Right kidney (tissue), 1 donor: ENCODE data around the gene HOXC4.
"Not testable (repeated sequence)": the region's sequence is repeated elsewhere in the genome, so short reads cannot be mapped to it uniquely, and the experiment has no call there.

Experiments used
- DNase-seq: peaks from one replicate; pipeline ENCODE4 v3.0.0-alpha.2; 2016

Gene HOXC4

DNA sequence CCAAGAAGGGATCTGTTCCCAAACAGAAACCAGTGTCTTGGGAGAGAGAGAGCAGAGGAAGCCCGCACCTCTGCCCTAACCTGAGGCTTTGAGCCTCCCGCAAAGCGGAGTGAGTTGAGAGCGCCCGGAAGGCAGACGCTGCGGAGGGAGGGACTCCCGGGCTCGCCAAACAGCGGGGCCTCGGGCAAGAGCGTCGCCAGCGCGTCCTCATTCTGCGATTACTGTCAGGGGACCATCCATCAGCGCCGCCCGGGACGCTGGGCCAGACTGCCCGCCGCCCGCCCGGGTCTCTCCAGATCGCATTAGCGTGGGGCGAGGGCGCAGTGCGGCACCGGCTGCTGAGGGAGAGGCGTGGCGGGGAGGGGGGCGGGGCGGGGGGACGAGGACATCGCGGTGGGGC, 36.7 kb downstream of the HOXC4 start:
- peak; percentile 58 for DNase-seq

DNA sequence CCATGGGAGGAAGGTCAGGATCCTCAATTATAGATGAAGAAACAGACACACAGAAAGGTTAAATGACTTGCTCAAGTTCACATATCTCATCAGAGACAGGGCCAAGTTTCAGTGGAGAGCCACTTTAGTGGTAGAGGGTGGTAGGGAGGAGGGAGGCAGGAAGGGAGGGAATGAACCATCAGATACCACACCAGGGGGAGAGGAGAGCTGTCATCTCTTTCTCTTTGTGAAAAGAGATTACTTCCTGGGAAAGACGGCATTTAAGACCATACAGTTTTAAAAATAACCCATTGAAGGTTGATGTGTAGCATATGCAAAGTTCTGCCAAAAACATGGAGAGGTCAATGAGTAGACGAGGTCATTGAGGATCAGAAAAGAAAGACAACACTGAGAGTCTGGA, 39.3 kb downstream of the HOXC4 start:
- not testable (repeated sequence) for DNase-seq

DNA sequence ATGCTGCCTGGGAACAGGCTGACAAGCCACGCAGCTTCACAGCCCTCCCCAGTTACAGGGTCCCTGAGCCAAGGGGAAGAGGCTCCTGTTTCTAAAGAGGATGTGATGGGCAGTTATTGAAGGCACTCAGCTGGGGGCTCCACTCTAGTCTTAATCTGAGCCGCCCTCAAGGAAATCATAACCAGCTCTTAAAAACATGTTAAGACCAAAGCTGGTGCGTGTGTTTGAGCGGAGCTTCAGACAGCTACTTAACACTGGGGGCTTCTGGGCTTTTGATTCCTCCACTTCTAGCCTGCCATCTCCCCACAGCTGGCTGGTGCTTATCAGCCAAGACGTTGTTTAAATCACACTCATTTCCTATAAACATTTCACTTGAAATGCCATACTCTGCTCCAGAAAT, 42.3 kb downstream of the HOXC4 start:
- not testable (repeated sequence) for DNase-seq

DNA sequence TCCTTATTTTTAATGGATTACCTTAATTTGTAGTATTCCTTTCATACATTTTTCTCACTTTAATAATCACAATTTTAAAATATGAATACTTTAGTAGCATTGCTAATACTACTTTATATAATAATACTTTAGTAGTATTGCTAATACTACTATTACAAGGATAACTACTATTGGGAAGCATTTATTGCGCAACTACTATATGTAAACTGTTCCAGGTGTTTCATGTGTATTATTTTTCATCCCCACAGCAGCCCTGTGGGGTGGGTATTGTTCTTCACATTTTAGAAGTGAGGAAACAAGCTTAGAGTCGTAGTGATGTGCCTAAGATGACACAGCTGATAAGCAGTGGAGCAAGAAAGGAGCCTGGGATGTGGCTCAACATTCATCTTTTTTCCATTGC, 45.0 kb downstream of the HOXC4 start:
- not testable (repeated sequence) for DNase-seq

DNA sequence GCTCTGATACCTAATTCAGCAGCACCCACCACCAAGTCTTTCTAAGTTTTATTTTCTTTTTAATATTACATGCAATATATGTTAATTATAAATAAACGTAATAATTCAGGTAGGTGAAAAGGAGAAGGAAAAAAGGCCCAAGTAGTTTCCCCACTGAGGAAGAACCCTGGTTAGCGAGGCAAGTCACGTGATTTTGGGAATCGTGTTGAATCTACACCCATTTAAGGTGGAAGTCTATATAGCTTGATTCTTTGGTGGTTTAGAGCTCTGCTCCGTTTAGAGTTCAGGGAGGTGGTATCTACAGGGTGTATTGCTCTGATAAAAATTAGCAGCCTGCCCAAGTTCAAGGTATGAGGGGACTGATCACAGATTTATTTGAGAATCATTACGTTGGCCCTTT, 47.0 kb downstream of the HOXC4 start:
- DNase-seq = not testable (repeated sequence)

DNA sequence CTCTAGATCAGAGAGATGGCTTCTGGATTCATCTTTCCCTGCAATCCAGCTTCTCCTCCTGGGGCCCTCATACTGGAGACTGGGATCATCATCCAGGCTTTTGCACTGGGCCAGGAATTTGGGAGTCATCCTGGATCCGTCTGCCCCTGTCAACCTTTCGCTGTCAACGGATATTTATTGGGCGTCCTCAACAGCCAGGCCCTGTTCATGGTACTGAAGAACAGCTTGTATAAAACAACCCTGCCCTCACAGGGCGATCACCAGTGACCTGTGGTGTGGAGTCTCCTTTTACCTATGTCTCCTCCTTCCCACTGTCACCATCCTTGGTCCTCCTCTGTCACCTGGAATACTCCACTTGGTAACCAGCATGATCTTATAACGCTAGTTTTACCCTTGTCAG, 48.6 kb downstream of the HOXC4 start:
- not testable (repeated sequence) for DNase-seq

DNA sequence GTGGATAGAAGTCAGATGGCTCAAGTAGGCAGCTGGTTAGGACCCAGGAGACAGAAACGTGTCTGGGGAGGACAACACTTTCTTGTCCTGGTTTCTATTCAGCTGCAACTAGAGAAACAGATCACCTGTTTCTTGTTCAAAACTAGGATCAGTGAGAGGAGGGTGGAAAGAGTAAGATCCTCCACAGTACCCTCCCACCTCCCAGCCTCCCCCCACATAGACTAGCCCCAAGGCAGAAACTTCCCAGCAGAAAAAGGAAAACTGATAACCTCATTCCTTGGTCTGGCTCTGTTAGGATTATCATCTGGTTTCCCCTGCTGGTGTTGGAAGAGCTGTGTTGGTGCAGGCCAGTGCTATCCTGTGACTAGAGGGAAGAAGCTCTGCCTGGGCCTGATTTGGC, 50.2 kb downstream of the HOXC4 start:
- not testable (repeated sequence) for DNase-seq
